Stomach (tissue), 9 donors: ENCODE measurements around the gene TPCN2. TPM values are rescaled to one million over a fixed set of nuclear protein-coding genes. Genes with fewer than 3 reads are reported as not detected.

Source experiments
- DNase-seq, 2 donors: peaks; one replicate each; pipeline versions ENCODE4 v3.0.0 to v3.0.0-alpha.2; 2013 to 2019
- H3K27ac ChIP-seq, 5 donors: fragments of 200-600 bp in 4 of 5; sonication (generic) in 4 of 5; one replicate each; pipeline ENCODE4 v1.5.1; 2013 to 2019; ENCODE audit warnings: mild to moderate bottlenecking in 1 of 5, moderate library complexity in 1 of 5
- H3K27me3 ChIP-seq, 3 donors: fragments of 200-600 bp; sonication (generic); one replicate each; pipeline ENCODE4 v1.5.1; 2017 to 2019; ENCODE audit warnings: mixed run types in 1 of 3
- H3K36me3 ChIP-seq, 4 donors: fragments of 200-600 bp; sonication (generic); 1 replicate in 3 of 4; 2 replicates in 1 of 4; pipeline ENCODE4 v1.5.1; 2016 to 2019
- H3K4me1 ChIP-seq, 4 donors: fragments of 200-600 bp; sonication (generic); one replicate each; pipeline ENCODE4 v1.5.1; 2016 to 2019
- H3K4me3 ChIP-seq, 4 donors: fragments of 200-600 bp; sonication (generic) in 3 of 4; one replicate each; pipeline ENCODE4 v1.5.1; 2016 to 2019; ENCODE audit warnings: mild to moderate bottlenecking in 1 of 4
- H3K9me3 ChIP-seq, 4 donors: fragments of 200-600 bp; sonication (generic); one replicate each; pipeline ENCODE4 v1.5.1; 2016 to 2019
- EP300 ChIP-seq: sonication (generic); formaldehyde crosslinking; IDR thresholded peaks from one replicate; pipeline ENCODE4 v1.6.1; 2017; ENCODE audit warnings: antibody characterized with exemption
- POLR2A ChIP-seq, 4 donors: fragments of 450-650 bp; IDR thresholded peaks; one replicate each; pipeline ENCODE4 v1.6.1; 2016; ENCODE audit warnings: antibody characterized with exemption in 4 of 4, control low read depth in 2 of 4, mild to moderate bottlenecking in 1 of 4, moderate library complexity in 1 of 4
- POLR2AphosphoS5 ChIP-seq, 3 donors: sonication (generic); formaldehyde crosslinking; IDR thresholded peaks; one replicate each; pipeline ENCODE4 v1.6.1; 2016; ENCODE audit warnings: antibody characterized with exemption in 3 of 3
- WGBS, 5 donors: extraction: QIAGEN DNeasy Blood & Tissue Kit in 3 of 5; methylation state at CpG; one replicate each; pipeline versions ENCODE4 v1.1.5 to v1.1.7; 2013 to 2018; 5-methylcytosine and 5-hydroxymethylcytosine counted together
- intact Hi-C: fragments of 100-400 bp; cut with DNase I; formaldehyde crosslinking; loops from one replicate; pipeline ENCODE4 v1.15.1; 2023; ENCODE audit warnings: low total_unique reads
- polyA plus RNA-seq, 3 donors: library from polyadenylated mRNA; stranded (reverse); fragments of 200-250 nt; gene quantifications; one replicate each; pipeline ENCODE4 v1.2.3, GENCODE V29; 2013
- total RNA-seq, 5 donors: library from RNA; depleted of rRNA; stranded (reverse); fragments of >200 nt; gene quantifications; one replicate each; pipeline versions ENCODE4 v1.1.0 to v1.2.3, GENCODE V29; 2014 to 2016
- TF ChIP-seq, protein P1 (sequence below), 7 experiments: fragments of 450-650 bp in 4 of 7; fragments of 200-600 bp in 3 of 7; sonication (generic) in 3 of 7; IDR thresholded peaks; one replicate each; pipeline ENCODE4 v1.5.1; 2016 to 2019; ENCODE audit warnings: antibody characterized with exemption in 7 of 7, control low read depth in 2 of 7, mild to moderate bottlenecking in 1 of 7
- donor health status: healthy with polysubstance abuse.
- donor health status: Bipolar disorder and iron deficiency.
- donor health status: healthy.

Gene TPCN2
- total and polyA plus RNA-seq, 8 donors: 6.4 to 66.1 (median 27.2) TPM

DNA sequence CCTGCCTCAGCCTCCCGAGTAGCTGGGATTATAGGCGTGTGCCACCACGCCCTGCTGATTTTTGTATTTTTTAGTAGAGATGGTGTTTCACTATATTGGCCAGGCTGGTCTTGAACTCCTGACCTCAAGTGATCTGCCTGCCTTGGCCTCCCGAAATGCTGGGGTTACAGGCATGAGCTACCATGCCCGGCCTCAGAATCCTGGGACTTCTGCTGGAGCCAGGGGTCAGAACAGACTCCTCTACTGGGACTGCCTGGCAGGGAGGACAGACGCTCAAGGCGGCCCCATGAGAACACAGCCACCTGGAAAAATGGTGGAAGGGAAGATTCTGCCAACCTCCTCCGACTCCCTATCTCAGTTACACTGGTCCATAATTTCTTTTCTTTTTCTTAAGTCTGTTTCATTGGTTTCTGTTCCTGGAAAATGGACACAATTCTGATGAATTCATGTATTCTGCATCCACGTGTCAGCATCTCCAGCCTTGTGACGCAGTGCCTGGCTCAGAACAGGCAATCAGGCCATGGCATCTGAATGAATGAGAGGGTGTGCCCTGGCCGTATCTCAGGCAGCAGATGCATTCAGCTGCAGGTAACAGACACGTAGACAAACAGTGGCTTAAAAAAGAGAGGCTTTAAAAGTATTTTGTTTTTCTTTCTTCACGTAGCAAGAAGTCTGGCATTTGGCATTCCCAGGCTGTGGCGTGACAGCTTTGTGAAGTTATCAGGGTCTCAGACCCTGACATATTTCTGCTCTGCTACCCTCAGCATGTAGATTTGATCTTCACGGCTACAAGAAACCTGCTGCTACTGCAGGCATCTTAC, 111.8 kb downstream of the TPCN2 start:
- DNase-seq: no peak
- TF ChIP-seq EP300 (no peak), POLR2A (IDR thresholded peaks at IDR 0.05) (no peak)
- TF ChIP-seq, protein P1, sequence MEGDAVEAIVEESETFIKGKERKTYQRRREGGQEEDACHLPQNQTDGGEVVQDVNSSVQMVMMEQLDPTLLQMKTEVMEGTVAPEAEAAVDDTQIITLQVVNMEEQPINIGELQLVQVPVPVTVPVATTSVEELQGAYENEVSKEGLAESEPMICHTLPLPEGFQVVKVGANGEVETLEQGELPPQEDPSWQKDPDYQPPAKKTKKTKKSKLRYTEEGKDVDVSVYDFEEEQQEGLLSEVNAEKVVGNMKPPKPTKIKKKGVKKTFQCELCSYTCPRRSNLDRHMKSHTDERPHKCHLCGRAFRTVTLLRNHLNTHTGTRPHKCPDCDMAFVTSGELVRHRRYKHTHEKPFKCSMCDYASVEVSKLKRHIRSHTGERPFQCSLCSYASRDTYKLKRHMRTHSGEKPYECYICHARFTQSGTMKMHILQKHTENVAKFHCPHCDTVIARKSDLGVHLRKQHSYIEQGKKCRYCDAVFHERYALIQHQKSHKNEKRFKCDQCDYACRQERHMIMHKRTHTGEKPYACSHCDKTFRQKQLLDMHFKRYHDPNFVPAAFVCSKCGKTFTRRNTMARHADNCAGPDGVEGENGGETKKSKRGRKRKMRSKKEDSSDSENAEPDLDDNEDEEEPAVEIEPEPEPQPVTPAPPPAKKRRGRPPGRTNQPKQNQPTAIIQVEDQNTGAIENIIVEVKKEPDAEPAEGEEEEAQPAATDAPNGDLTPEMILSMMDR (IDR thresholded peaks at IDR 0.05): no peak
- H3K36me3 ChIP-seq: no peaks in the 10 kb centered on the region
- WGBS, 5 donors: 77 to 82% (median 81%) methylated on average over 15 of the region's 15 CpGs
- no peak overlapping the region for H3K27ac ChIP-seq
- peaks cover 10 to 20% (median 15%) of the 10 kb centered on the region in 4 donors for H3K4me1 ChIP-seq
- intact Hi-C loops: no loop called here
- H3K27me3 ChIP-seq: peaks cover 0 to 24% (median 0%) of the 10 kb centered on the region in 3 donors
- no peak overlapping the region for H3K4me3 ChIP-seq
- H3K9me3 ChIP-seq: peaks cover 0 to 14% (median 2%) of the 10 kb centered on the region in 4 donors

DNA sequence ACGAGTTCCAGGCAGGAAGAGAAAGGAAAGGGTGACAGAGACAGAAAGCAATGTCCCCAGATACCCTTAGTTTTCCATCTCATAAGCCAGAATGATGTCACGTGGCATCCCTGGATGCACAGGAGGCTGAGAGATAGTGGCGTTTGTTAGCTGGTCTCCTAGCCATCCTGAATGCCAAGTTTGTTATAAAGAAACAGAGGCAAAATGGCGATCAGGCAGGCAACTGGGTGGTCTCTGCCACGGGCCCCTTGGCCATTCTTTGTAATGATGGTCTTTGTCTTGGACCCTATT, 112.3 kb downstream of the TPCN2 start:
- H3K4me1 ChIP-seq: peaks cover 10 to 19% (median 15%) of the 10 kb centered on the region in 4 donors
- H3K27me3 ChIP-seq: peaks cover 0 to 20% (median 0%) of the 10 kb centered on the region in 3 donors
- H3K4me3 ChIP-seq: no peak overlapping the region
- no peak for DNase-seq
- intact Hi-C loops: no loop called here
- 70 to 74% (median 73%) methylated on average over 5 of the region's 5 CpGs for WGBS, 5 donors
- H3K9me3 ChIP-seq: peaks cover 0 to 14% (median 2%) of the 10 kb centered on the region in 4 donors
- no peaks in the 10 kb centered on the region for H3K36me3 ChIP-seq
- H3K27ac ChIP-seq: no peak overlapping the region
- TF ChIP-seq POLR2AphosphoS5 (IDR thresholded peaks at IDR 0.05) (no peak), POLR2A (IDR thresholded peaks at IDR 0.05) (no peak), EP300 (no peak)
- TF ChIP-seq, protein P1 (IDR thresholded peaks at IDR 0.05): no peak

DNA sequence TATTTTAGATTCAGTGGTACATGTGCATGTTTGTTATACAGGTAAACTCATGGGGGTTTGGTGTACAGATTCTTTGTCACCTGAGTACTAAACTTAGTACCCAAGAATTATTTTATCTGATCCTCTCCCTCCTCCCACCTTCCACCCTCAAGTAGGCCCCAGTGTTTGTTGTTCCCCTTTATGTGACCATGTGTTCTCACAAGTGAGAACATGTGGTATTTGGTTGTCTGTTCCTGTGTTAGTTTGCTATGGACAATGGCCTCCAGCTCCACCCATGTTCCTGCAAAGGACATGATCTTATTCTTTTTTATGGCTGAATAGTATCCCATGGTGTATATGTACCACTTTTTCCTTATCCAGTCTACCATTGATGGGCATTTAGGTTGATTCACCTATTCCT, 113.8 kb downstream of the TPCN2 start:
- DNase-seq: no peak
- no peak overlapping the region for H3K27ac ChIP-seq
- H3K36me3 ChIP-seq: no peaks in the 10 kb centered on the region
- H3K27me3 ChIP-seq: peaks cover 0 to 5% (median 0%) of the 10 kb centered on the region in 3 donors
- peaks cover 0 to 14% (median 2%) of the 10 kb centered on the region in 4 donors for H3K9me3 ChIP-seq
- intact Hi-C loops: no loop called here
- TF ChIP-seq EP300 (no peak), POLR2AphosphoS5 (IDR thresholded peaks at IDR 0.05) (no peak), POLR2A (IDR thresholded peaks at IDR 0.05) (no peak)
- TF ChIP-seq, protein P1 (IDR thresholded peaks at IDR 0.05): no peak
- no peak overlapping the region for H3K4me3 ChIP-seq
- peaks cover 9 to 17% (median 11%) of the 10 kb centered on the region in 4 donors for H3K4me1 ChIP-seq

DNA sequence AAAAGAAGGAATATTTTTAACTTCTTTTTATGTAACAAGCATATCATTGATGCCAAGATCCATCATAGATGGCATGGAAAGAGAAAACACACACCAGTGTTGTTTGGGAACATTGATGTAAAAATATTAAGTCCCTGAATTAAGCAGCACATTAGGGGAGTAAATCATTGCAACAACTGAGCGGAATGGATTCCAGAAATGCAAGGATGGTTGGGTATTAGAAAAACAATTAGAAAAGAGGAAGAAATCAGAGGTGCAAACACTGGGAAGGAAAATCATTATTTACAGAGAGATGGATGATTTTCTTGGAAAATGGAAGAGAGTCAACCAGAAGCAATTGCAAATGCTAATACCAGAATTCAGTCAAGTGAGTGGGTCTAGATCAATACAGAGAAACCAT, 115.1 kb downstream of the TPCN2 start:
- no peak for DNase-seq
- TF ChIP-seq EP300 (no peak), POLR2AphosphoS5 (IDR thresholded peaks at IDR 0.05) (no peak), POLR2A (IDR thresholded peaks at IDR 0.05) (no peak)
- TF ChIP-seq, protein P1 (IDR thresholded peaks at IDR 0.05): no peak
- intact Hi-C loops: no loop called here
- Histone ChIP-seq H3K36me3 (no peaks in the 10 kb centered on the region), H3K4me3 (no peak overlapping the region), H3K9me3 (peaks cover 0 to 14% (median 2%) of the 10 kb centered on the region in 4 donors), H3K4me1 (peaks cover 7 to 13% (median 7%) of the 10 kb centered on the region in 4 donors), H3K27ac (no peak overlapping the region), H3K27me3 (no peaks in the 10 kb centered on the region)
- 93 to 97% (median 96%) methylated on average over 1 of the region's 1 CpG for WGBS, 5 donors
